ENCODE data around the gene RAMACL.

DNA sequence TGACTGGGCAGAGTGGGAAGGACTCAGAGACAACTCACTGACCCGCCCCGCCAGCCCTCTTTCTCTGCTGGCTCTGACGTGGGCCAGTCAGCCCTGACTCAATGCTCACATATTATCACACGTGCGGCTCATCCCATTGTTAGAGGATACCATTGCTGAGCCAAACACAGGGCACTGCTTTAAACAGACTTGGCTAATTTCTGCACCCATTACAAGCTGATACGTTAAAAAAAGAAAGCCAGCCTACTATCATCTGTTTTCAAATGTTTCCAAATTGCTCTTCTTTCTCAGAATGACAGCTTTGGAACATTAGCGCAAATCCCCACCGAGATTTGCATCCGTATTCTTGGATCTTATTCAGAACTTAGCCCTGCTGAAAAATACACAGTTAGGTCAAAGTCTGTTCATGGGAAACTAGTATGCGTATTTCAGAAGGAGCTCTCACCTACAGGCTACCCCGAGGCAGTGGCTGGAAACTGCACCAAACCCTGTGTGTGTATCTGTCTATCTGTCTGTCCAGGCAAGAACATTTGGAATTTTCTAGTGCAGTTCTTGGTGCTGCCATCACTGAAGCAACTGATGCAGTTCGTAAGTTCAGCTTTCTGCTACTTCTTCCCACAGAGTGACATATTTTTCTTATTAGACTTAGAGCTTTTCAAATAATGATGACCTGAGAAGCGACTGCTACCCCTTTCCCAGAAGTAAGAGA lies 32.8 kb downstream of the RAMACL start:
- TF ChIP-seq, protein P1, sequence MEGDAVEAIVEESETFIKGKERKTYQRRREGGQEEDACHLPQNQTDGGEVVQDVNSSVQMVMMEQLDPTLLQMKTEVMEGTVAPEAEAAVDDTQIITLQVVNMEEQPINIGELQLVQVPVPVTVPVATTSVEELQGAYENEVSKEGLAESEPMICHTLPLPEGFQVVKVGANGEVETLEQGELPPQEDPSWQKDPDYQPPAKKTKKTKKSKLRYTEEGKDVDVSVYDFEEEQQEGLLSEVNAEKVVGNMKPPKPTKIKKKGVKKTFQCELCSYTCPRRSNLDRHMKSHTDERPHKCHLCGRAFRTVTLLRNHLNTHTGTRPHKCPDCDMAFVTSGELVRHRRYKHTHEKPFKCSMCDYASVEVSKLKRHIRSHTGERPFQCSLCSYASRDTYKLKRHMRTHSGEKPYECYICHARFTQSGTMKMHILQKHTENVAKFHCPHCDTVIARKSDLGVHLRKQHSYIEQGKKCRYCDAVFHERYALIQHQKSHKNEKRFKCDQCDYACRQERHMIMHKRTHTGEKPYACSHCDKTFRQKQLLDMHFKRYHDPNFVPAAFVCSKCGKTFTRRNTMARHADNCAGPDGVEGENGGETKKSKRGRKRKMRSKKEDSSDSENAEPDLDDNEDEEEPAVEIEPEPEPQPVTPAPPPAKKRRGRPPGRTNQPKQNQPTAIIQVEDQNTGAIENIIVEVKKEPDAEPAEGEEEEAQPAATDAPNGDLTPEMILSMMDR (IDR thresholded peaks at IDR 0.05), result no peak
- TF ChIP-seq POLR2A (IDR thresholded peaks at IDR 0.05) (no peak), EP300 (IDR thresholded peaks at IDR 0.05) (no peak)

Data from tibial nerve (tissue), 4 donors.